Astrocyte (in vitro differentiated cells and primary cell): ENCODE data around the gene FAM227A.

Experiments used
- CTCF ChIP-seq: IDR thresholded peaks from 2 replicates; pipeline ENCODE4 v1.5.1; 2011; ENCODE audit warnings: low read depth, mild to moderate bottlenecking, inconsistent platforms, low read length, moderate library complexity; ENCODE audit not compliant: insufficient read depth
- EZH2 ChIP-seq: IDR thresholded peaks from 2 replicates; pipeline ENCODE4 v1.6.1; 2012; ENCODE audit warnings: mild to moderate bottlenecking, low read length, inconsistent platforms; ENCODE audit not compliant: insufficient read depth

- no peak for TF ChIP-seq CTCF
- TF ChIP-seq EZH2: no peak
These were observed 505 bp downstream of the FAM227A start for GRCh38 chr22:38655519-38656255.
